K562 (cell line): ENCODE results near the gene MYO3B. TPM values are rescaled to one million over a fixed set of nuclear protein-coding genes. Genes with fewer than 3 reads are reported as not detected.

Experiments
- ARNT ChIP-seq, 2 experiments: fragments of 450-650 bp; IDR thresholded peaks; 2 replicates each; pipeline ENCODE4 v1.6.1; 2016; ENCODE audit warnings: mild to moderate bottlenecking in 1 of 2
- BCOR ChIP-seq: fragments of 450-650 bp; IDR thresholded peaks from 2 replicates; pipeline ENCODE4 v1.6.1; 2016
- ILK ChIP-seq: fragments of 450-650 bp; IDR thresholded peaks from 2 replicates; pipeline ENCODE4 v1.6.1; 2016; ENCODE audit warnings: missing genetic modification characterization, low read depth, mild to moderate bottlenecking, missing compliant biosample characterization, moderate library complexity, borderline replicate concordance
- KLF13 ChIP-seq: fragments of 450-650 bp; IDR thresholded peaks from 2 replicates; pipeline ENCODE4 v1.6.1; 2016; ENCODE audit warnings: missing genetic modification characterization, low read depth, mild to moderate bottlenecking, missing compliant biosample characterization, moderate library complexity, borderline replicate concordance
- LARP7 ChIP-seq: fragments of 450-650 bp; IDR thresholded peaks from 2 replicates; pipeline ENCODE4 v1.6.1; 2016
- MYBL2 ChIP-seq, 2 experiments: fragments of 450-650 bp in 1 of 2; sonication (generic) in 1 of 2; formaldehyde crosslinking in 1 of 2; IDR thresholded peaks; 2 replicates each; pipeline versions ENCODE4 v1.6.1 to v1.8.1; 2017 to 2022; ENCODE audit warnings: borderline replicate concordance in 1 of 2, inconsistent platforms in 1 of 2, low read depth in 1 of 2, mild to moderate bottlenecking in 1 of 2, missing genetic modification reagents in 1 of 2, moderate library complexity in 1 of 2
- RNF2 ChIP-seq: sonication (generic); IDR thresholded peaks from 2 replicates; pipeline ENCODE4 v1.6.1; 2016
- STAT5B ChIP-seq: fragments of 250-450 bp; sonication (Bioruptor Pico); IDR thresholded peaks from 2 replicates; pipeline ENCODE4 v1.8.0; 2021; ENCODE audit warnings: mild to moderate bottlenecking, inconsistent platforms
- ZBTB8A ChIP-seq: fragments of 450-650 bp; IDR thresholded peaks from 2 replicates; pipeline ENCODE4 v1.6.1; 2018; ENCODE audit warnings: mild to moderate bottlenecking, moderate library complexity; ENCODE audit not compliant: partially characterized antibody
- ZFPM2 ChIP-seq: fragments of 250-450 bp; sonication (Bioruptor Pico); IDR thresholded peaks from 2 replicates; pipeline ENCODE4 v1.5.1; 2022; ENCODE audit warnings: mild to moderate bottlenecking
- ZNF175 ChIP-seq: fragments of 200-800 bp; sonication (Bioruptor generic); IDR thresholded peaks from 2 replicates; pipeline ENCODE4 v1.6.1; 2016; ENCODE audit warnings: low read depth, mild to moderate bottlenecking, missing genetic modification characterization, missing compliant biosample characterization
- ZNF217 ChIP-seq: sonication (generic); formaldehyde crosslinking; IDR thresholded peaks from 2 replicates; pipeline ENCODE4 v1.8.0; 2022; ENCODE audit warnings: mild to moderate bottlenecking, missing genetic modification reagents
- ZNF561 ChIP-seq: fragments of 450-650 bp; formaldehyde crosslinking; conservative IDR thresholded peaks from 2 replicates; pipeline ENCODE4 v1.4.0; 2020; ENCODE audit warnings: mild to moderate bottlenecking, moderate library complexity
- ZNF584 ChIP-seq: fragments of 200-800 bp; sonication (Bioruptor generic); IDR thresholded peaks from 2 replicates; pipeline ENCODE4 v1.6.1; 2016; ENCODE audit warnings: low read depth, mild to moderate bottlenecking, missing genetic modification characterization, missing compliant biosample characterization
- ZNF695 ChIP-seq: fragments of 450-650 bp; formaldehyde crosslinking; IDR thresholded peaks from 2 replicates; pipeline ENCODE4 v1.4.0; 2020; ENCODE audit warnings: mild to moderate bottlenecking, moderate library complexity
- ZNF699 ChIP-seq: fragments of 250-450 bp; sonication (Bioruptor Pico); IDR thresholded peaks from 2 replicates; pipeline ENCODE4 v1.8.0; 2021; ENCODE audit warnings: mild to moderate bottlenecking, moderate library complexity; ENCODE audit not compliant: insufficient replicate concordance
- ZNF830 ChIP-seq: fragments of 250-450 bp; sonication (Bioruptor Pico); IDR thresholded peaks from 2 replicates; pipeline ENCODE4 v1.5.0; 2021; ENCODE audit warnings: mild to moderate bottlenecking
- polyA plus RNA-seq, 8 experiments: library from polyadenylated mRNA; depleted of rRNA in 4 of 8; stranded (reverse) in 5 of 8; unstranded in 3 of 8; fragments of >200 nt; fragmentation: Nextera tagmentation in 2 of 8; fragmentation: Illumina TruSeq in 1 of 8; extraction: Ambion mirVana in 2 of 8; extraction: Trizol in 1 of 8; gene quantifications; 2 replicates each; pipeline versions ENCODE4 v1.2.1 to v1.2.3, GENCODE V29; 2011 to 2014; ENCODE audit warnings: inconsistent platforms in 1 of 8, missing spikeins in 1 of 8
- total RNA-seq, 7 experiments: library from RNA; depleted of rRNA in 6 of 7; stranded (reverse); fragments of >200 nt in 6 of 7; fragmentation: Illumina TruSeq in 2 of 7; extraction: Trizol in 2 of 7; gene quantifications; 2 replicates each; pipeline versions ENCODE4 v1.2.1 to v1.2.3, GENCODE V29; 2011 to 2021; ENCODE audit warnings: low replicate concordance in 1 of 7
- TF ChIP-seq, protein P1 (sequence below): sonication (generic); formaldehyde crosslinking; IDR thresholded peaks from 2 replicates; pipeline ENCODE4 v1.8.1; 2023; ENCODE audit warnings: mild to moderate bottlenecking, missing genetic modification reagents
- TF ChIP-seq, protein P2 (sequence below): sonication (generic); formaldehyde crosslinking; IDR thresholded peaks from 2 replicates; pipeline ENCODE4 v1.5.0; 2020; ENCODE audit warnings: missing genetic modification reagents
- TF ChIP-seq, protein P3 (sequence below): fragments of 450-650 bp; formaldehyde crosslinking; IDR thresholded peaks from 2 replicates; pipeline ENCODE4 v1.4.0; 2020; ENCODE audit warnings: mild to moderate bottlenecking
- TF ChIP-seq, protein P4 (sequence below), 2 experiments: fragments of 450-650 bp in 1 of 2; IDR thresholded peaks; 2 replicates each; pipeline ENCODE4 v1.6.1; 2011 to 2017; ENCODE audit warnings: low read depth in 2 of 2, antibody characterized with exemption in 1 of 2, borderline replicate concordance in 1 of 2, low read length in 1 of 2, mild to moderate bottlenecking in 1 of 2, mixed read lengths in 1 of 2; ENCODE audit not compliant: control insufficient read depth in 1 of 2

The MYO3B gene
- total and polyA plus RNA-seq, 9 of the 15 experiments (the other 6 are each of a cell fraction or from before 2014, with no cell fraction given): 2.7 to 6.5 (median 3.6) TPM

DNA sequence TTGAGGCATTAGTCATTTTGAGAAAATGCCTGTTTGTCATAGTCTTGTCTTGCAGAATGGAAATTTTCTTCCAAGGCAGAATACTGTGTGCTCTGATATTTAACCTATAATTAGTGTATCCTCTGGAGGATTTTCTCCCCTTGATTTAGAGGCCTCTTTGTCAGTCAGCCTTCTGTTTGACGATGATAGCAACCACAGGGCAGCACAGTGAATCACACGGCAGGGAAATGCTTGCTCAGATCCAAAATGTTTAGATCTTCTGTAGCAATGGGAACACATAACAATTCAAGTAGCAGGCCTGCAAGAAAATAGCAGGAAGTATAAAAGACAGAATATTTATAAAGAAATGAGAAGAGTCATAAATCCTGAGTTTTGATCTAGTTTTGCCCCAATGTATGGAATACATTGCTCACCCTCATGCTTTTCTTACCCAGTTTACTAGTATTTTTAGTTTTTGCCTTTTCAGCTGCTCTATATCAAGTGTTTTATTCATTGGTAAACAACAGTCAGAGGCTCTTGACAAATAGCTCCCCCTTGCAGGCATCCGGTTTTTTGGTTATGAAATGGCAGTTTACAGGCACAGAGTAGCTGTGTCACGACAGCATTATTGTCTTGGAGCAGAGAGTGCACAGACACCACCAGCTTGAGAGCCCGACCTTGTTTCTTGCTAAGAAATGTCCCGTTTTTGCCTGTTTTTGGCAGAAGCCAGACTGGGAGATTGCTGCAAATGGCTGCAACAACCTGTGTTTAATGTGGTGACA is 185.1 kb downstream of the MYO3B start (continued):
- TF ChIP-seq, protein P1, sequence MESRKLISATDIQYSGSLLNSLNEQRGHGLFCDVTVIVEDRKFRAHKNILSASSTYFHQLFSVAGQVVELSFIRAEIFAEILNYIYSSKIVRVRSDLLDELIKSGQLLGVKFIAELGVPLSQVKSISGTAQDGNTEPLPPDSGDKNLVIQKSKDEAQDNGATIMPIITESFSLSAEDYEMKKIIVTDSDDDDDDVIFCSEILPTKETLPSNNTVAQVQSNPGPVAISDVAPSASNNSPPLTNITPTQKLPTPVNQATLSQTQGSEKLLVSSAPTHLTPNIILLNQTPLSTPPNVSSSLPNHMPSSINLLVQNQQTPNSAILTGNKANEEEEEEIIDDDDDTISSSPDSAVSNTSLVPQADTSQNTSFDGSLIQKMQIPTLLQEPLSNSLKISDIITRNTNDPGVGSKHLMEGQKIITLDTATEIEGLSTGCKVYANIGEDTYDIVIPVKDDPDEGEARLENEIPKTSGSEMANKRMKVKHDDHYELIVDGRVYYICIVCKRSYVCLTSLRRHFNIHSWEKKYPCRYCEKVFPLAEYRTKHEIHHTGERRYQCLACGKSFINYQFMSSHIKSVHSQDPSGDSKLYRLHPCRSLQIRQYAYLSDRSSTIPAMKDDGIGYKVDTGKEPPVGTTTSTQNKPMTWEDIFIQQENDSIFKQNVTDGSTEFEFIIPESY (CRISPR knock-in tag): no peak
- TF ChIP-seq LARP7: no peak
- TF ChIP-seq, protein P2, sequence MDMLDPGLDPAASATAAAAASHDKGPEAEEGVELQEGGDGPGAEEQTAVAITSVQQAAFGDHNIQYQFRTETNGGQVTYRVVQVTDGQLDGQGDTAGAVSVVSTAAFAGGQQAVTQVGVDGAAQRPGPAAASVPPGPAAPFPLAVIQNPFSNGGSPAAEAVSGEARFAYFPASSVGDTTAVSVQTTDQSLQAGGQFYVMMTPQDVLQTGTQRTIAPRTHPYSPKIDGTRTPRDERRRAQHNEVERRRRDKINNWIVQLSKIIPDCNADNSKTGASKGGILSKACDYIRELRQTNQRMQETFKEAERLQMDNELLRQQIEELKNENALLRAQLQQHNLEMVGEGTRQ (CRISPR knock-in tag): no peak
- no peak for TF ChIP-seq ZNF561
- TF ChIP-seq ARNT (IDR thresholded peaks at IDR 0.05): 0 out of 4 replicates have a peak, but pooled peaks of 1 of the 2 experiments have one; percentile 67
- no peak for TF ChIP-seq KLF13 (tag)
- TF ChIP-seq ZNF217 (CRISPR knock-in tag): no peak
- TF ChIP-seq ILK (tag): no peak
- TF ChIP-seq ZNF175: peak; percentile 56
- TF ChIP-seq STAT5B: no peak
- TF ChIP-seq ZBTB8A: no peak
- no peak for TF ChIP-seq ZNF699 (CRISPR knock-in tag)
- no peak for TF ChIP-seq BCOR
- TF ChIP-seq, protein P3, sequence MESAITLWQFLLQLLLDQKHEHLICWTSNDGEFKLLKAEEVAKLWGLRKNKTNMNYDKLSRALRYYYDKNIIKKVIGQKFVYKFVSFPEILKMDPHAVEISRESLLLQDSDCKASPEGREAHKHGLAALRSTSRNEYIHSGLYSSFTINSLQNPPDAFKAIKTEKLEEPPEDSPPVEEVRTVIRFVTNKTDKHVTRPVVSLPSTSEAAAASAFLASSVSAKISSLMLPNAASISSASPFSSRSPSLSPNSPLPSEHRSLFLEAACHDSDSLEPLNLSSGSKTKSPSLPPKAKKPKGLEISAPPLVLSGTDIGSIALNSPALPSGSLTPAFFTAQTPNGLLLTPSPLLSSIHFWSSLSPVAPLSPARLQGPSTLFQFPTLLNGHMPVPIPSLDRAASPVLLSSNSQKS (CRISPR knock-in tag): no peak
- TF ChIP-seq ZNF584 (CRISPR knock-in tag): peak; percentile 66; the same call in 1 of the 2 replicates
- TF ChIP-seq RNF2: no peak
- no peak for TF ChIP-seq MYBL2 (IDR thresholded peaks at IDR 0.05; ENCODE audit: low read depth)
- no peak for TF ChIP-seq MYBL2 (CRISPR knock-in tag; IDR thresholded peaks at IDR 0.05; ENCODE audit: borderline replicate concordance)
- TF ChIP-seq ZNF695 (CRISPR knock-in tag): no peak
- no peak for TF ChIP-seq ZNF830 (CRISPR knock-in tag)
- TF ChIP-seq, protein P4, sequence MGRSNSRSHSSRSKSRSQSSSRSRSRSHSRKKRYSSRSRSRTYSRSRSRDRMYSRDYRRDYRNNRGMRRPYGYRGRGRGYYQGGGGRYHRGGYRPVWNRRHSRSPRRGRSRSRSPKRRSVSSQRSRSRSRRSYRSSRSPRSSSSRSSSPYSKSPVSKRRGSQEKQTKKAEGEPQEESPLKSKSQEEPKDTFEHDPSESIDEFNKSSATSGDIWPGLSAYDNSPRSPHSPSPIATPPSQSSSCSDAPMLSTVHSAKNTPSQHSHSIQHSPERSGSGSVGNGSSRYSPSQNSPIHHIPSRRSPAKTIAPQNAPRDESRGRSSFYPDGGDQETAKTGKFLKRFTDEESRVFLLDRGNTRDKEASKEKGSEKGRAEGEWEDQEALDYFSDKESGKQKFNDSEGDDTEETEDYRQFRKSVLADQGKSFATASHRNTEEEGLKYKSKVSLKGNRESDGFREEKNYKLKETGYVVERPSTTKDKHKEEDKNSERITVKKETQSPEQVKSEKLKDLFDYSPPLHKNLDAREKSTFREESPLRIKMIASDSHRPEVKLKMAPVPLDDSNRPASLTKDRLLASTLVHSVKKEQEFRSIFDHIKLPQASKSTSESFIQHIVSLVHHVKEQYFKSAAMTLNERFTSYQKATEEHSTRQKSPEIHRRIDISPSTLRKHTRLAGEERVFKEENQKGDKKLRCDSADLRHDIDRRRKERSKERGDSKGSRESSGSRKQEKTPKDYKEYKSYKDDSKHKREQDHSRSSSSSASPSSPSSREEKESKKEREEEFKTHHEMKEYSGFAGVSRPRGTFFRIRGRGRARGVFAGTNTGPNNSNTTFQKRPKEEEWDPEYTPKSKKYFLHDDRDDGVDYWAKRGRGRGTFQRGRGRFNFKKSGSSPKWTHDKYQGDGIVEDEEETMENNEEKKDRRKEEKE (IDR thresholded peaks at IDR 0.05; ENCODE audit: borderline replicate concordance in 1 of 2, control insufficient read depth in 1 of 2, low read depth in 2 of 2, low read length in 1 of 2): no peak
- no peak for TF ChIP-seq ZFPM2 (CRISPR knock-in tag)
